Diencephalon (tissue), 1 donor: ENCODE results near the gene MXRA7. TPM values are rescaled to one million over a fixed set of nuclear protein-coding genes. Genes with fewer than 3 reads are reported as not detected.

ENCODE experiments used
- small RNA-seq: library from RNA; depleted of rRNA; stranded (forward); fragments of <200 nt; gene quantifications from one replicate; pipeline ENCODE3, GENCODE V24; 2014
- total RNA-seq: library from RNA; depleted of rRNA; stranded (reverse); fragments of >200 nt; gene quantifications from one replicate; pipeline ENCODE4 v1.2.3, GENCODE V29; 2014

The MXRA7 gene
- 87.9 TPM for total RNA-seq

GRCh38 chr17:76710863-76711611, at the start of gene MXRA7:
Gene MXRA7, minus strand, starts transcription at chr17:76710965. Its CDS starts 19 bp downstream, at chr17:76710946.

GRCh38 chr17:76737676-76738467, 27.1 kb upstream of the MXRA7 start, which contains the start of gene MFSD11:
Gene MFSD11, plus strand, starts transcription at chr17:76738119. Its CDS starts 234 bp downstream, at chr17:76738353.

GRCh38 chr17:76737082-76737675, 26.4 kb upstream of the MXRA7 start, which contains the start of gene SRSF2:
Gene SRSF2, minus strand, starts transcription at chr17:76737331. Its CDS starts 171 bp downstream, at chr17:76737160.

GRCh38 chr17:76726776-76727718, 16.3 kb upstream of the MXRA7 start, which contains the start of gene METTL23:
Gene METTL23, plus strand, starts transcription at chr17:76726839. Its CDS starts 2,872 bp downstream, at chr17:76729711.

GRCh38 chr17:76726231-76726775, 15.5 kb upstream of the MXRA7 start, which contains the start of gene JMJD6:
Gene JMJD6, minus strand, starts transcription at chr17:76726606. Its CDS starts 131 bp downstream, at chr17:76726475.

GRCh38 chr17:76643553-76644148, 67.1 kb downstream of the MXRA7 start, which contains the start of gene ST6GALNAC1:
Gene ST6GALNAC1, minus strand, starts transcription at chr17:76643757. Its CDS starts 119 bp downstream, at chr17:76643638.

Small RNA genes within 50 kb of the gene (small RNA-seq; reads per million reads assigned to genes)
- gene AC005837.3 (not detected), gene RF02271 (not detected), gene RNU6-227P (not detected), gene RNU6-97P (not detected), gene RNY4P36 (5.7 reads per million, percentile 92 among the genes with 10 or more reads in this experiment)

Other genes with a start within 250 kb of the MXRA7 start
- not detected for gene AANAT, start 243.4 kb downstream of the MXRA7 start, total RNA-seq
- gene RHBDF2, start 209.5 kb downstream of the MXRA7 start, total RNA-seq: 3.2 TPM
- gene CYGB, start 173.3 kb downstream of the MXRA7 start, total RNA-seq: 8.3 TPM
- gene PRCD, start 170.9 kb downstream of the MXRA7 start, total RNA-seq: 5.3 TPM
- gene ST6GALNAC2, start 125.1 kb downstream of the MXRA7 start, total RNA-seq: 2.1 TPM
- 0.69 TPM for gene ST6GALNAC1, start 67.2 kb downstream of the MXRA7 start, total RNA-seq
- 19.1 TPM for gene JMJD6, start 15.6 kb upstream of the MXRA7 start, total RNA-seq
- 14.8 TPM for gene METTL23, start 15.9 kb upstream of the MXRA7 start, total RNA-seq
- gene SRSF2, start 26.4 kb upstream of the MXRA7 start, total RNA-seq: 98.0 TPM
- gene MFSD11, start 27.2 kb upstream of the MXRA7 start, total RNA-seq: 84.2 TPM
- 29.8 TPM for gene MGAT5B, start 157.4 kb upstream of the MXRA7 start, total RNA-seq